ENCODE data around the gene PTPRM. TPM values are rescaled to one million over a fixed set of nuclear protein-coding genes. Genes with fewer than 3 reads are reported as not detected.

Gene PTPRM
- total and polyA plus RNA-seq, 2 experiments from 2014 or later: 1.6 to 5.3 TPM

GRCh38 chr18:8313043-8313442 is 745.9 kb downstream of the PTPRM start:
- H3K36me3 ChIP-seq (ENCODE audit: insufficient read depth): no peaks in the 10 kb centered on the region
- peak overlapping the region; percentile 57; the same call in 1 of the 2 replicates for H3K4me2 ChIP-seq
- DNase-seq (ENCODE audit: low spot score) (no peak), ATAC-seq (peak; percentile 63)
- H3K27me3 ChIP-seq (ENCODE audit: insufficient read depth): no peaks in the 10 kb centered on the region
- Mint-ChIP-seq H3K36me3 (ENCODE audit: low read depth) (no peaks in the 10 kb centered on the region; the same call in 2 of the 3 replicates), H3K4me1 (peaks cover 31% of the 10 kb centered on the region), H3K27ac (no peak overlapping the region), H3K4me3 (no peak overlapping the region), H3K9me3 (no peaks in the 10 kb centered on the region), H3K27me3 (ENCODE audit: insufficient read depth, low read depth, poor library complexity) (peaks cover 2% of the 10 kb centered on the region)
- TF ChIP-seq NANOG (IDR thresholded peaks at IDR 0.05; ENCODE audit: borderline replicate concordance) (no peak), ETS1 (IDR thresholded peaks at IDR 0.05) (no peak), ZNF462 (CRISPR knock-in tag; IDR thresholded peaks at IDR 0.05) (no peak), ZNF114 (CRISPR knock-in tag; IDR thresholded peaks at IDR 0.05) (no peak), CTCF (conservative IDR thresholded peaks at IDR 0.05; ENCODE audit: low read depth in 2 of 2) (no peak), POLR2AphosphoS5 (IDR thresholded peaks at IDR 0.05; ENCODE audit: low read depth) (no peak), STAT1 (IDR thresholded peaks at IDR 0.05; ENCODE audit: unreplicated experiment) (no peak), EZH2phosphoT487 (IDR thresholded peaks at IDR 0.05; ENCODE audit: unreplicated experiment) (no peak), CREB1 (CRISPR knock-in tag; IDR thresholded peaks at IDR 0.05; ENCODE audit: low read depth) (no peak), ZNF331 (CRISPR knock-in tag; IDR thresholded peaks at IDR 0.05; ENCODE audit: low read depth) (no peak), JUNB (IDR thresholded peaks at IDR 0.05; ENCODE audit: unreplicated experiment) (no peak), EZH2 (IDR thresholded peaks at IDR 0.05; ENCODE audit: low read depth, unreplicated experiment) (no peak), REST (IDR thresholded peaks at IDR 0.05; ENCODE audit: unreplicated experiment) (no peak)
- H3K27ac ChIP-seq (ENCODE audit: low read depth): peak overlapping the region; percentile 48; the same call in 1 of the 2 replicates
- peaks cover 17% of the 10 kb centered on the region for H3K4me1 ChIP-seq (ENCODE audit: insufficient read depth)
- no peaks in the 10 kb centered on the region for H3F3A ChIP-seq (replicated peaks; ENCODE audit: low read depth)
- no peaks in the 10 kb centered on the region for H4K20me1 ChIP-seq (replicated peaks; ENCODE audit: insufficient read depth)
- peaks cover 14% of the 10 kb centered on the region; the same call in 1 of the 2 replicates for H3K9me2 ChIP-seq (ENCODE audit: insufficient read depth)
- no peaks in the 10 kb centered on the region for H3K79me2 ChIP-seq (replicated peaks; ENCODE audit: insufficient read depth)
- no peak overlapping the region; the same call in 1 of the 2 replicates for H2AFZ ChIP-seq
- no peak overlapping the region for H3K4me3 ChIP-seq
